HG02623 (cell line): Measurements from ENCODE around the gene BAG1.

Experiments used
- ATAC-seq: cut with Tn5 transposase; IDR thresholded peaks from one replicate; pipeline ENCODE4 v1.9.1; 2021; ENCODE audit warnings: moderate library complexity; ENCODE audit not compliant: unreplicated experiment

The BAG1 gene

GRCh38 chr9:33244137-33244784 lies 20.2 kb downstream of the BAG1 start:
- no peak for ATAC-seq

GRCh38 chr9:33242609-33243134 lies 21.8 kb downstream of the BAG1 start:
- no peak for ATAC-seq

DNA sequence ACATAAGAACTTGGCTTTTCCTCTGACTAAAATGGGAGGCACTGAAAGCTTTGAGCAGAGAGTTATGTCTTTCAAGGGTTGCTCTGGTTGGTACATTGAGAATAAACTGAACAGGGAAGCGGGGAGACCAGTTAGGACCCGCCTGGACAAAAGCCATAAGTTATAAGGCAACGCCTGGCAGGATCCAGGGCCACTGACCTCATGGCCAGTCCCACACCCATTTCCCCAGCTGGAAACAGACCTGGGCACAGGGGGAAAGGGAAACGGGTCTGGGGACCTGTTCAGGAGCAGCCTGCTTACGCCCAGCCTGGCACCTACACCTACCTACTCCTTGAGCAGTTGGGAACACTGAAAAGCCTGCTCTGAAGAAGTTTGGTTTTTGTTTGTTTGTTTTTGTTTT lies 23.2 kb downstream of the BAG1 start:
- ATAC-seq, result no peak

- no peak for ATAC-seq
These were observed 24.6 kb downstream of the BAG1 start, which contains the start of gene SPINK4 for GRCh38 chr9:33239921-33240320. Gene SPINK4 (plus strand): TSS chr9:33240167. CDS start chr9:33240209, 42 bp downstream.

GRCh38 chr9:33236571-33236970 lies 27.9 kb downstream of the BAG1 start:
- ATAC-seq, result no peak

- no peak for ATAC-seq
These were observed 29.7 kb downstream of the BAG1 start for GRCh38 chr9:33234511-33235467.

DNA sequence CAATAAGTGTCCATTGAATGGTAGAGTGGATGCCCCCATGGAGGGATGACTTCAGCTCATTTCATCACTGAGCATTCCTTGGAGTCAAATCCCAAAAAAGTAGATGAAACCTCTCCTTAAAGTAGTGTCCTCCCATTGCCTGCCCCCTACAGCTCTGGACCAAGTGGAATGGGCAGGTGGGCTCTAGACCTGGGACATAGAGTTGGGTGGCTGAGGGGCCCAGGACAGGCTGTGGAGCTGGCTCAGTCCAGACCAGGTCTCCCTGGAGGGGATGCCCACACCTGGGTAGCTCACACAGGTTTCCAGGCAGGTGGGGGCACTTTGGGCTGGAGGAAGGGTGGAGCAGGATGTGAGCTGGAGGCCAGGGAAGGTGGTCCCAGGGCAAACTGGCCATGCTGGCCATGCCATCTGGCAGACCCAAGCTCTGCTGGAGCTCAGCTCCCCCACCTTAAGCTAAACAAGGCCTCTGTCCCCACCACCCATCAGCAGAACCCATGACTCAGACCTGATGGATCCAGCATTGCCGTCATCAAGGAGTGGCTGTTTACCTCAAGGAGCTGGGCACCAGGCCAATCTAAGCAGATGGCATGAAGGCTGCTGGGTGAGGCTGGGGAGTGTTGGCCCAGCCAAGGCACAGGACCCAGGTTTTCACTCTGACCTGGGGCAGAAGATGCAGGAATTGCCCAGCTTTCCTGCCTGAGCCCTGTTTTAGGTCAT lies 30.7 kb downstream of the BAG1 start:
- ATAC-seq, result no peak

DNA sequence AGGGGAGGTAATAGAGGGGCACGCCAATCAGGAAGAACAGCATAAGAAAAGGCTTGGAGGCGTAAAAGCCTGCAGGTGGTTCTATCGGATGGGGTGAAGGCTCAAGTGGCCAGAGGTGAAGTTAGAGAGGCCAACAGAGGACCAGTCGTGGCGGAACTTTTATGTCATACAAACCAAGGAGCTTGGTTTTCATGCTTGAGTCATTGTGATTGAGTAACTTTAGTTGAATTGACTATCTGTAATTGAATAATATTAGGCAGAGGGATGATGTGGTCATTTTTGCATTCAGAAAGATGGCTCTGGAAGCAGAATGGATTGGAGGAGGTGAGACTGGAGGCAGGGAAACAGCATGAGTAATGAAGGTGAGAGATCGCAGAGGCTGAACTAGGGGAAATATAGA lies 31.7 kb downstream of the BAG1 start:
- ATAC-seq, result no peak

GRCh38 chr9:33231623-33231942 lies 32.9 kb downstream of the BAG1 start:
- no peak for ATAC-seq

DNA sequence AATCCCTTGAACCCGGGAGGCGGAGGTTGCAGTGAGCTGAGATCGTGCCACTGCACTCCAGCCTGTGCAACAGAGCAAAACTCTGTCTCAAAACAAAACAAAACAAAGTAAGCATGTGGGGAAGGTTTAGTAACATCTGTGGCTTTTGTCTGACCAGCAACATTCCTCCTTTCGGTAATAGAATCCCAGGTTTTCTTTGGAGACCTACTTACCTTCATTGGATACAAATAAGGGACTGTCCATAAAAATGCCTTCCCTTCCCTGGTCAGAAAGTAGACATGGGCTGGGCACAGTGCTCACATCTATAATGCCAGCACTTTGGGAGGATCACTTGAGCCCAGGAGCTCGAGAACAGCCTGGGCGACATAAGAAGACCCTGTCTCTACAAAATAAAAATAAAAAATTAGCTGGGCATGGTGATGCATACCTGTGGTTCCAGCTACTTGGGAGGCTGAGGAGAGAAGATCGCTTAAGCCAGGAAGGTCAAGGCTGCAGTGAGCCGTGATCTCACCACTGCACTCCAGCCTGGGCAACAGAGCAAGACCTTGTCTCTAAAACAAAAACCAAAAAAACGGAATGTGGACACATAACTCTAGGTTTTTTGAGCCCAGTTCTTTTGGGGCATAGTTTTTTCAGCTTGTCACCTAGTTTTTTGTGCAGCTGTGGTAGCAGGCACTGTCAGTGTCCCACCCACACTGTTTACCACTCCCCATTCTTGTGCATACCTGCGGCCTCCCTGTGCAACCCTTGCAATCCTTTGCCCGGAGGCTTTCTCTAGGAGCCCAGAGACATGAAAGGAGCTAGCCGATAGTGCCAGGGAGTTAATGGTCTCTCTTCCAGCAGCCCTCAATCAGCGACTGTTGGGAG lies 33.5 kb downstream of the BAG1 start:
- ATAC-seq, result no peak

- no peak for ATAC-seq
These were observed 35.0 kb downstream of the BAG1 start for GRCh38 chr9:33229359-33230114.

DNA sequence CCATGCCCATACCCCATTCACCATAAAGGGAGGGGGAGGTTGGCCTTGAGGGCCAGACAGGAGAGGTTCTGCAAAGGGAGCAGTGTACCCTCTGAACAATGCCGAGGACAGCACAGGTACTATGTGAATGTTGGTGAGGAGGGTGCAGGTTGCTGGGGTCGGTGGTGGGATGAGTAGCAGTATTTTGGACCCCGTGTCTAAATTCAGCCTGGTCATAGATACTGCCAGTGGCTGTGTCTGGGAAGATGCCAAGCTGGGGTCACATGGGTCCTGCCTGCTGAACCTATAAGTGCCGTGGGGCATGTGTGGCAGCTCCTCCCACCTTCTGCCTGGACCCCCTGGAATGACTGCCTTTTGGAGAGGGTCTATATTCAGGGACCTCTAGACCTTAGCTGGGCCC lies 35.9 kb downstream of the BAG1 start:
- ATAC-seq, result no peak

DNA sequence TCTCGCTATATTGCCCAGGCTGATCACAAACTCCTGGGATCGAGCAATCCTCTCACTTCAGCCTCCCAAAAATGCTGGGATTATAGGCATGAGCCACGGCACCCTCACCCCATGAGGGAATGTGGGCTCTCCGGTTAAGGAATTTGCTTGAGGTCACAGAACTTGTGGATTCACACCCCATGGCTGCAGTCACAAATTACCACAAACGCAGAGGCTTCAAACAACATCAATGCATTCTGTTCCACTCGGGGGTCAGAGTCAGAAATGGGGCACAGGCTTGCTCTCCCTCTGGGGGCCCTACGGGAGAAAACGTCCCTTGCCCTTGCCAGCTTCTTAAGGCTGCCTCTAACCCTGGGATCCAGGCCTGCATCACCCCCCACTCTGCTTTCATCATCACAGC lies 36.8 kb downstream of the BAG1 start:
- no peak for ATAC-seq

- ATAC-seq, result peak; percentile 48
These were observed 37.5 kb downstream of the BAG1 start for GRCh38 chr9:33227008-33227398.

DNA sequence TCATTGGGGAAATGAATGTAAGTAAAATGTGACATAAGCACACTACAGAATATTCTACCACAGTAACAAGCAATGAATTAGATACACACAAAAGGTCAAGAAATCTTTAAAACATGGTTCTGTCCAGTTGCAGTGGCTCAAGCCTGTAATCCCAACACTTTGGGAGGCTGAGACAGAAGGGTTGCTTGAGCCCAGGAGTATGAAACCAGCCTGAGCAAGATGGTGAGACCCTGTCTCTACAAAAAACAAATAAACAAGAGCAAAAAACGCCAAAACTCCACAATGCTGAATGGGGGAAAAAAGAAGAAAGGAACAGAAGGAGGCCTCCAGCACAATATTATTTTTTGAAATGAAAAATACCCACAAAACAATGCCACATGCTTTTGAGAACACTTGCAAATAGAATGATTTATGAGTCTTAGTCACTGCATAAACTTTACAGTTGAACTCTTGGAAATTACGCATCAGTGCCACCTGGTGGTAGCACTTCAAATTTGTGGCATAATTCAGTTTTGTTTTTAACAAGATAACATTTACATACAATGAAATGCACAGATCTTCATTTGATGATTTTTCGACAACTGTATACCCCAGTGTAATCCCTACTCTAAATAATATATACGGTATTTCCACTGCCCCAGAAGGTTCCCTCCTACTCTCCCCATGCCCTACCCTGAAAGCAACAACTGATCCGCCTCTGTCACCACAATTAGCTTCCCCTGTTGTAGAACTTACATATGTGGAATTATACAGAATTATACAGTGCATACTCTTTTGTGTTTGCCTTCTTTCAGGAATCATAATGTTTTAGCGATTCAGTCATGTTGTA lies 39.0 kb downstream of the BAG1 start:
- no peak for ATAC-seq

GRCh38 chr9:33223696-33224095 lies 40.8 kb downstream of the BAG1 start:
- ATAC-seq, result no peak

GRCh38 chr9:33222031-33222430 lies 42.5 kb downstream of the BAG1 start:
- no peak for ATAC-seq

- ATAC-seq, result no peak
These were observed 43.0 kb downstream of the BAG1 start for GRCh38 chr9:33221568-33221884.
